GM13977 (cell line): ENCODE results near the gene CCDC85A.

Source experiments
- DNase-seq: peaks from one replicate; pipeline ENCODE4 v3.0.0; 2012; ENCODE audit warnings: low spot score
- in situ Hi-C: fragments of 300-500 bp; cut with MboI; formaldehyde crosslinking; loops from one replicate; pipeline ENCODE4 v1.12.0; 2022; ENCODE audit warnings: low sequenced_read_pairs, low pct_unique_long_range_greater_than_20kb, mixed read lengths, inconsistent platforms; ENCODE audit not compliant: unreplicated experiment
- TF ChIP-seq, protein P1 (sequence below): IDR thresholded peaks from 2 replicates; pipeline ENCODE4 v1.5.1; 2012; ENCODE audit warnings: mild to moderate bottlenecking, control low read depth; ENCODE audit not compliant: insufficient read depth; ENCODE audit errors: extremely low read depth, missing control alignments

The CCDC85A gene

DNA sequence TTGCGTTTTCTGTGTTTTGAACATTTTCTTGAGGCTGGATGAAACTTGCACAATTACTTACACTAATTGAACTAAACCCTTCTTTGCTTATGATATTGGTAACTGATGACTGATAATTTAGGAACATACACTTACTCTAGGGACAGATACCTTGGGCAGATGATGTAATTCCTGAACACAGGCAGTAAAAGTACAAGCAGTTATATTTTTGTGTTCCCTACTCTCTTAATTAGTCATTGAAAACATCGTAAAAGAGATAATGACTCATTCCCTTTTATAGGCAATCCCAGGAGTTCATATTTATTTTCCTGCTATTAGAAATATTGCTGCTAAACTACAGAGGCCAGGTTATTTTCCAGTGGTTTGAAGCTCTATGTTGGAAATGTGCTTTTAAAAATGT is 46.4 kb downstream of the CCDC85A start:
- in situ Hi-C loops, result no loop called here
- TF ChIP-seq, protein P1, sequence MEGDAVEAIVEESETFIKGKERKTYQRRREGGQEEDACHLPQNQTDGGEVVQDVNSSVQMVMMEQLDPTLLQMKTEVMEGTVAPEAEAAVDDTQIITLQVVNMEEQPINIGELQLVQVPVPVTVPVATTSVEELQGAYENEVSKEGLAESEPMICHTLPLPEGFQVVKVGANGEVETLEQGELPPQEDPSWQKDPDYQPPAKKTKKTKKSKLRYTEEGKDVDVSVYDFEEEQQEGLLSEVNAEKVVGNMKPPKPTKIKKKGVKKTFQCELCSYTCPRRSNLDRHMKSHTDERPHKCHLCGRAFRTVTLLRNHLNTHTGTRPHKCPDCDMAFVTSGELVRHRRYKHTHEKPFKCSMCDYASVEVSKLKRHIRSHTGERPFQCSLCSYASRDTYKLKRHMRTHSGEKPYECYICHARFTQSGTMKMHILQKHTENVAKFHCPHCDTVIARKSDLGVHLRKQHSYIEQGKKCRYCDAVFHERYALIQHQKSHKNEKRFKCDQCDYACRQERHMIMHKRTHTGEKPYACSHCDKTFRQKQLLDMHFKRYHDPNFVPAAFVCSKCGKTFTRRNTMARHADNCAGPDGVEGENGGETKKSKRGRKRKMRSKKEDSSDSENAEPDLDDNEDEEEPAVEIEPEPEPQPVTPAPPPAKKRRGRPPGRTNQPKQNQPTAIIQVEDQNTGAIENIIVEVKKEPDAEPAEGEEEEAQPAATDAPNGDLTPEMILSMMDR, result no peak
- no peak for DNase-seq

DNA sequence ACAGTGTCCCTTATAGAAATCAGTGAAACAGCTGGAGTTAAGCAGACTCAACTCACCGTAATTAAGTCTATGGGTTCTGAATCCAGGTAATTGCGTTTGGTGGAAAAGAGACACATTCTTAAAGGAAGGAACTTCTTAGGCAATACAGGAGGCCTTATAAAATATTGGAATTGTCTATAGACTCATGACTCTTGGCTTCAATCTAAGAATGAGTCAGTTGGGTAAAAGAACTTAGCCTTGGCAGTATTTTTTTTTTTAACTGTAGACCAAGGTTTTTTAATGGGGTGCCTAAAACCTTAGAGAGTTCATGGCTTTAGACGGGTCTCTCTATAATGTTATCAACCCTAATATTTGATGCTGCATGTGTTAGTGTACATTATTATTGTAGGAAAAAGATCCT is 47.6 kb downstream of the CCDC85A start:
- TF ChIP-seq, protein P1, result no peak

DNA sequence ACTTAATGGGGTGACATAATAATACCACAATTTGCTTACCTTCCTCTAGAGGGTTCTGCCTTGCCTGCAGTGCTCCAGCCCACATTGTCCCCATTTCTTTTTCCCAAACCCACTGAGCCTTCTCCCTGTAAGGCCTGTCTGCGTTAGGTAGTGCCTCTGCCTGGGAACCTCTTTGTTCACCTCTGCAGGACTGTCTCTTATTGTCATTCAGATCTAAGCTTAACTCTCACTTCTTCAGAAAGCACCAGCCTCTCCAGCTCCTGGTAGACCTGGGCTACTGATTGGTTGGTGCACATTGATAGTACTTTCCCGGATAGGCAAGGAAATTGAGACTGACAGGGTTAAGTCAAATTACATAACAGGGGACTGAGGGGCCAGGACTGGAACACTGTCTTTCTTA is 49.1 kb downstream of the CCDC85A start:
- DNase-seq, result no peak
- in situ Hi-C loops, result no loop called here
- TF ChIP-seq, protein P1, result no peak

More for the DNA sequence above, 47.6 kb downstream of the CCDC85A start:
- in situ Hi-C loops, result no loop called here
- no peak for DNase-seq

DNA sequence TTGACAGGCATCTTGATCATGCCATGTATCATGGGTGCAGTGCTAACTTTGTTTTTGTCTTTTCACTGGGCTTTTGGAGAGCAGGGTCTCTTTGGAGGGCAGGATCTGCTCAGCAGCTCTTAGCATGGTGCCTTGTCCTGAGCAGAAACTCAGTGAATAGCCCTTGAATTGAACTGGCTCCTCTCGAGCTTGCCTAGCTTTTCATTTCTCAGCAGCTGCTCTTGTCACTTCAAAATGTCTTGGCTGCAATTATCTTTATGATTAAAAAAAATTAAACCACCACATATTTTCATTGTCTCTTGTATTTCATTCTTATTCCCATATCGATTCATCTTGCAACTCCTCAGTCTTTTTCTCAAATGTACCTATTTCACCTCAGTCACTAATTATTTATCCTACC is 50.5 kb downstream of the CCDC85A start:
- TF ChIP-seq, protein P1, result no peak
- DNase-seq, result no peak
- in situ Hi-C loops, result no loop called here

DNA sequence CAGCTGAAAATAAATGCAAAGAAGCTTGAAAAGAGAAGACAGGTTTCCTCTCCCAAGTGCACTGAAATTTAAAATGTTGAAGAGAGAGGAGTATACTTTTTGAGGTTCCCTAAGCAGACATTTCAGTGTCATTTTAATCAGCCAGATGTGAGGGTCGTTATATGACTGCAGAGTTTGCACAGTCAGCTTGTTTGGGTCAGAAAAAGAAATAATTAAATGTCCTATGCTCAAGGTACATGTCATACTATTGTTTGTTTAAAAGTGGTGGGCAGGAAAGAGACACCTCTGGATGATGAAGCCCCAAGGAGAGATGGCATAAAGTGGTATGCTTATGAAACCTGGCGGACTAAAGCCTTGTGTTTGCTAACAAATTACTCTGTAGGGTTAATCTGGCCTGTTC is 55.2 kb downstream of the CCDC85A start:
- DNase-seq, result no peak
- in situ Hi-C loops, result no loop called here
- TF ChIP-seq, protein P1, result no peak

DNA sequence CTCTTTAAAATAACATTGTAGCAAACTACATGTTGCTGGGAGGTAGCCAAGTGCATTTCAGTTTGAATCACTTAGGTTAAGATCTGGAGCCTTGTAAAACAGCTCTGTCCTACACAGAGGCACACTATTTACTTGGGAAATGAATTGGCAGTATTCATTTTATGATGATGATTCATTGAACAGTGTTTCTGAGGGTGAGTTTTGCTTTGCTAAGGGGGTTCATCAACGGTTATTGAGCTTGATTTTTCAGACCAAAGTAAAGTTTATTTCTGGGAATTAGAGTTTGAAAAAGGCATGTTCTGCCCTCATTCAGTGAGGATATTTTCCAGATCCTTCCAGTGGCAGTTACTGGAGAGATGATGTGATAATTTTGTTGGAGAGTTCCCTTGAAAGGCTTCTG is 55.6 kb downstream of the CCDC85A start:
- no peak for DNase-seq
- TF ChIP-seq, protein P1, result no peak
- in situ Hi-C loops, result no loop called here

DNA sequence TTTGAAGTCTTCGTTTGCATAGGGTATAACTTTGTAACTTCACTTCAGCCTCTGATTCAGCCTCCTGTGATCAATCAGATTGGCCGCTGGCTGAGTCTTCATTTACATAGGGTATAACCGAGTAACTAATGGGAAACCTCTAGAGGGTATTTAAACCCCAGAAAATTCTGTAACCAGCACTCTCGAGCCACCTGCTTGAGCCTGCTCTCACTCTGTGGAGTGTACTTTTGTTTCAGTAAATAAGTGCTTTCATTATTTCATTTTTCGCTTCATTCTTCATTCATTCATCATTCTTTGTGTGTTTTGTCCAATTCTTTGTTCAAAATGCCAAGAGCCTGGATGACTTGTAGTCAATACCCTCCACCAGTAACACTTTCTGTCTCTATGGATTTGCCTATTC is 56.4 kb downstream of the CCDC85A start:
- in situ Hi-C loops, result no loop called here

More for the DNA sequence above, 56.4 kb downstream of the CCDC85A start:
- DNase-seq, result no peak
- TF ChIP-seq, protein P1, result no peak
